DND-41 (cell line): ENCODE measurements around the gene MARK2.

Experiments
- CTCF ChIP-seq: IDR thresholded peaks from 2 replicates; pipeline ENCODE4 v1.5.1; 2012; ENCODE audit warnings: borderline replicate concordance, low read length, moderate library complexity, mild to moderate bottlenecking; ENCODE audit not compliant: poor library complexity, severe bottlenecking; ENCODE audit errors: extremely low read depth
- EZH2 ChIP-seq: IDR thresholded peaks from 3 replicates; pipeline ENCODE4 v1.6.1; 2012; ENCODE audit warnings: borderline replicate concordance, low read depth, mild to moderate bottlenecking, moderate library complexity, low read length, inconsistent platforms; ENCODE audit not compliant: severe bottlenecking

- TF ChIP-seq EZH2, result no peak
- TF ChIP-seq CTCF, result no peak
Measured at GRCh38 chr11:63853476-63853875, 14.6 kb downstream of the MARK2 start.
